PC-3 (cell line): ENCODE measurements around the gene RALGPS1. TPM values are rescaled to one million over a fixed set of nuclear protein-coding genes. Genes with fewer than 3 reads are reported as not detected.

Experiments
- ATAC-seq: fragments of 200-7000 bp; cut with Tn5 transposase; 2 replicates; pipeline ENCODE4 v1.9.1; 2020; ENCODE audit warnings: mild to moderate bottlenecking, moderate library complexity
- BruUV-seq: library from RNA; stranded (reverse); fragments of 400-500 nt; replicated peaks from 2 replicates; lab custom pipeline; 2021; lab: Mats Ljungman, UMichigan
- CTCF ChIA-PET: fragments of 300-600 bp; sonication (Branson Sonifier 250); formaldehyde crosslinking; loops from one replicate; lab custom pipeline; 2022; ENCODE audit warnings: antibody characterized with exemption; lab: Charles Lee
- POLR2A ChIA-PET: fragments of 300-600 bp; sonication (Branson Sonifier 250); formaldehyde crosslinking; loops from one replicate; lab custom pipeline; 2022; ENCODE audit warnings: antibody characterized with exemption; ENCODE audit not compliant: unreplicated experiment; lab: Charles Lee
- DNase-seq: peaks from one replicate; pipeline ENCODE4 v3.0.0-alpha.2; 2015
- H2AFZ ChIP-seq: fragments of 300-600 bp; sonication (generic); 2 replicates; pipeline ENCODE4 v1.6.0; 2016; ENCODE audit warnings: antibody characterized with exemption, low read length
- H3F3A ChIP-seq: fragments of 300-600 bp; sonication (generic); one replicate; pipeline ENCODE4 v1.6.0; 2017; ENCODE audit warnings: antibody characterized with exemption, low read length, control low read depth, mild to moderate bottlenecking; ENCODE audit not compliant: unreplicated experiment
- H3K27ac ChIP-seq: fragments of 300-600 bp; sonication (generic); 2 replicates; pipeline ENCODE4 v1.5.1; 2016; ENCODE audit warnings: mild to moderate bottlenecking, low read length
- H3K27me3 ChIP-seq: fragments of 300-600 bp; sonication (generic); 2 replicates; pipeline ENCODE4 v1.6.1; 2016; ENCODE audit warnings: low read length, mixed read lengths
- H3K36me3 ChIP-seq: fragments of 300-600 bp; sonication (generic); 2 replicates; pipeline ENCODE4 v1.6.1; 2016; ENCODE audit warnings: low read depth, mixed run types, low read length, mixed read lengths
- H3K4me1 ChIP-seq: fragments of 300-600 bp; sonication (generic); 2 replicates; pipeline ENCODE4 v1.5.1; 2016; ENCODE audit warnings: low read length; ENCODE audit not compliant: insufficient read depth
- H3K4me2 ChIP-seq: fragments of 300-600 bp; sonication (generic); 2 replicates; pipeline ENCODE4 v1.6.0; 2016; ENCODE audit warnings: low read length
- H3K4me3 ChIP-seq: fragments of 300-600 bp; sonication (generic); 2 replicates; pipeline ENCODE4 v1.5.1; 2016; ENCODE audit warnings: mild to moderate bottlenecking, low read length, mixed read lengths
- H3K79me2 ChIP-seq: fragments of 300-600 bp; sonication (generic); 2 replicates; pipeline ENCODE4 v1.6.1; 2017; ENCODE audit warnings: low read length, mixed read lengths
- H3K9ac ChIP-seq: fragments of 300-600 bp; sonication (generic); 2 replicates; pipeline ENCODE4 v1.6.0; 2016; ENCODE audit warnings: mild to moderate bottlenecking, low read length
- H3K9me2 ChIP-seq: fragments of 300-600 bp; sonication (generic); replicated peaks from 2 replicates; pipeline ENCODE4 v1.6.1; 2016; ENCODE audit warnings: mixed run types, low read length, mixed read lengths
- H3K9me3 ChIP-seq: fragments of 300-600 bp; sonication (generic); 2 replicates; pipeline ENCODE4 v1.6.1; 2016; ENCODE audit warnings: low read length, mixed read lengths
- H4K20me1 ChIP-seq: fragments of 300-600 bp; sonication (generic); 2 replicates; pipeline ENCODE4 v1.6.1; 2016; ENCODE audit warnings: low read length, mixed read lengths
- CTCF ChIP-seq: fragments of 300-600 bp; sonication (generic); conservative IDR thresholded peaks from 2 replicates; pipeline ENCODE4 v1.5.1; 2017; ENCODE audit warnings: antibody characterized with exemption, low read depth, mild to moderate bottlenecking, low read length
- EZH2 ChIP-seq: fragments of 300-600 bp; sonication (generic); IDR thresholded peaks from one replicate; pipeline ENCODE4 v1.6.1; 2017; ENCODE audit warnings: antibody characterized with exemption, mild to moderate bottlenecking, low read length; ENCODE audit not compliant: unreplicated experiment
- EZH2phosphoT487 ChIP-seq: fragments of 300-600 bp; sonication (generic); IDR thresholded peaks from 2 replicates; pipeline ENCODE4 v1.6.1; 2018; ENCODE audit warnings: mild to moderate bottlenecking, antibody characterized with exemption, low read length, borderline replicate concordance
- intact Hi-C: fragments of 100-400 bp; cut with micrococcal nuclease; formaldehyde crosslinking; loops from 2 replicates; pipeline ENCODE4 v1.9.0; 2023
- total RNA-seq: library from RNA; depleted of rRNA; stranded (reverse); fragments of >200 nt; gene quantifications from 2 replicates; pipeline ENCODE4 v1.2.3, GENCODE V29; 2014

Gene RALGPS1
- total RNA-seq, 1 experiment from 2014 or later = 10.2 TPM

DNA sequence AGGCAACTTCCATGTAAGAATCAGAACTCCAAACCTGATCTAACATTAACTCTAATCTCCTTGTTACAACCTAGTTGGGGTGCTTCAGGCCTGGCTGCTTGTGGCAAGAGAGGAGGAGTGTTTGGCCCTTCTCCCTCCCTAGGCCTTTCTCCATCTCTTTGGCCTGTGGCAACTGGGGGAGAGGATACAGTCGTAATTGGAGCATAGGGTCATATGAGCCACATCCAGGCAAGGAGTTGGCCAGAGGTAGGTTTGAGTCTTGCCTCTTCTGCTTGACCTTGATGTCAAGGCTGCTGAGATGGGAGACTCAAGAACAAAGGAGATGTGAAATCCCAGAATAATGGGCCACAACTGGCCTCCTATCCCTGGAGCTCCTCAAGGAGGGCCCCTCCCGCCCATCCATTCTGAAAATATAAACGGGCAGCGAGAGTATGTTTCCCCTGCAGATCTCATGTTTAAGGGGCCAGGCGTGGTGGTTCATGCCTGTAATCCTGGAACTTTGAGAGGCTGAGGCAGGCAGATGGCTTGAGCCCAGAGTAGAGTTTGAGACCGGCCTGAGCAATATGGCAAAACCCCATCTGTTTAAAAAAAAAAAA, 267.1 kb downstream of the RALGPS1 start:
- H4K20me1 ChIP-seq = no peaks in the 10 kb centered on the region
- no peaks in the 10 kb centered on the region for H3K79me2 ChIP-seq
- intact Hi-C loops = no loop called here
- no peak overlapping the region for H3K27ac ChIP-seq
- no peaks in the 10 kb centered on the region for H3K36me3 ChIP-seq
- H3K4me3 ChIP-seq = no peak overlapping the region
- no peaks in the 10 kb centered on the region for H3K9me3 ChIP-seq
- no peak overlapping the region for H3K9ac ChIP-seq
- no peak for DNase-seq
- TF ChIP-seq CTCF = no peak
- no peak for TF ChIP-seq EZH2
- no peak for TF ChIP-seq EZH2phosphoT487
- H3K9me2 ChIP-seq = no peaks in the 10 kb centered on the region
- H2AFZ ChIP-seq = no peak overlapping the region
- POLR2A ChIA-PET = no interaction called here
- no peak overlapping the region for H3K4me2 ChIP-seq
- ATAC-seq = no peak
- CTCF ChIA-PET = no interaction called here
- peaks cover 3% of the 10 kb centered on the region for H3K4me1 ChIP-seq
- no TSS peak for BruUV-seq
- H3K27me3 ChIP-seq = no peaks in the 10 kb centered on the region
- no peaks in the 10 kb centered on the region for H3F3A ChIP-seq

- H3K4me3 ChIP-seq = no peak overlapping the region
- intact Hi-C loops = no loop called here
- DNase-seq (no peak), ATAC-seq (no peak)
- no peaks in the 10 kb centered on the region for H3K27me3 ChIP-seq
- H3K9ac ChIP-seq = no peak overlapping the region
- H3K9me3 ChIP-seq = no peaks in the 10 kb centered on the region
- ChIA-PET POLR2A (no interaction called here), CTCF (no interaction called here)
- no peaks in the 10 kb centered on the region for H3K36me3 ChIP-seq
- H3K4me1 ChIP-seq = peaks cover 16% of the 10 kb centered on the region
- H2AFZ ChIP-seq = no peak overlapping the region
- TF ChIP-seq EZH2 (no peak), CTCF (no peak), EZH2phosphoT487 (no peak)
- no peak overlapping the region for H3K4me2 ChIP-seq
- H3K27ac ChIP-seq = no peak overlapping the region
- no peaks in the 10 kb centered on the region for H3F3A ChIP-seq
- no peaks in the 10 kb centered on the region for H3K9me2 ChIP-seq
- no TSS peak for BruUV-seq
- H3K79me2 ChIP-seq = no peaks in the 10 kb centered on the region
- H4K20me1 ChIP-seq = no peaks in the 10 kb centered on the region
Observed at GRCh38 chr9:127182901-127183746, 268.5 kb downstream of the RALGPS1 start.
